WTC11 (cell line): ENCODE measurements around the gene HERPUD2. TPM values are rescaled to one million over a fixed set of nuclear protein-coding genes. Genes with fewer than 3 reads are reported as not detected.

ENCODE experiments used
- ATAC-seq: fragments of 200-7000 bp; cut with Tn5 transposase; 2 replicates; pipeline ENCODE4 v1.10.0; 2021; ENCODE audit warnings: mild to moderate bottlenecking, moderate library complexity
- CTCF ChIA-PET: fragments of 300-600 bp; sonication (Branson Sonifier 250); formaldehyde crosslinking; loops from one replicate; lab custom pipeline; 2021; ENCODE audit warnings: antibody characterized with exemption; lab: Charles Lee
- POLR2A ChIA-PET: fragments of 350-600 bp; sonication (Branson Sonifier 250); formaldehyde crosslinking; loops from one replicate; lab custom pipeline; 2021; ENCODE audit warnings: antibody characterized with exemption; lab: Charles Lee
- DNase-seq: peaks from one replicate; pipeline ENCODE4 v3.0.0; 2021; ENCODE audit warnings: low spot score
- H3K27ac Mint-ChIP-seq: 2 replicates; pipeline ENCODE4 v1.8.0; 2021; ENCODE audit warnings: mixed read lengths
- H3K27me3 Mint-ChIP-seq: 2 replicates; pipeline ENCODE4 v1.8.0; 2021; ENCODE audit warnings: low read depth, mild to moderate bottlenecking, moderate library complexity, mixed read lengths
- H3K36me3 Mint-ChIP-seq: 2 replicates; pipeline ENCODE4 v1.8.0; 2021; ENCODE audit warnings: mixed read lengths
- H3K4me1 Mint-ChIP-seq: 2 replicates; pipeline ENCODE4 v1.8.0; 2022; ENCODE audit warnings: mixed read lengths
- H3K4me3 Mint-ChIP-seq: 2 replicates; pipeline ENCODE4 v1.8.0; 2021; ENCODE audit warnings: mild to moderate bottlenecking, moderate library complexity, mixed read lengths
- H3K9me3 Mint-ChIP-seq: 2 replicates; pipeline ENCODE4 v1.8.0; 2021; ENCODE audit warnings: mixed read lengths
- CBFB ChIP-seq: sonication (generic); formaldehyde crosslinking; IDR thresholded peaks from 2 replicates; pipeline ENCODE4 v1.8.1; 2022; ENCODE audit warnings: mild to moderate bottlenecking, low read depth, missing genetic modification reagents
- CDX4 ChIP-seq: fragments of 250-450 bp; sonication (Bioruptor Pico); IDR thresholded peaks from 2 replicates; pipeline ENCODE4 v1.9.0; 2021; ENCODE audit warnings: moderate library complexity, mild to moderate bottlenecking, inconsistent platforms, borderline replicate concordance
- CREB1 ChIP-seq: sonication (generic); formaldehyde crosslinking; IDR thresholded peaks from 2 replicates; pipeline ENCODE4 v1.8.0; 2023; ENCODE audit warnings: mild to moderate bottlenecking, missing genetic modification reagents
- ESRRA ChIP-seq: sonication (generic); formaldehyde crosslinking; IDR thresholded peaks from 2 replicates; pipeline ENCODE4 v1.8.1; 2022; ENCODE audit warnings: mild to moderate bottlenecking, missing genetic modification reagents, borderline replicate concordance
- FOXK1 ChIP-seq: sonication (generic); formaldehyde crosslinking; IDR thresholded peaks from 2 replicates; pipeline ENCODE4 v1.8.0; 2022; ENCODE audit warnings: mild to moderate bottlenecking, moderate library complexity, missing genetic modification reagents
- FOXP1 ChIP-seq: sonication (generic); formaldehyde crosslinking; IDR thresholded peaks from 2 replicates; pipeline ENCODE4 v1.8.0; 2022; ENCODE audit warnings: missing genetic modification reagents, mild to moderate bottlenecking, moderate library complexity, borderline replicate concordance
- NR3C1 ChIP-seq: sonication (generic); formaldehyde crosslinking; conservative IDR thresholded peaks from 2 replicates; pipeline ENCODE4 v1.8.1; 2023; ENCODE audit warnings: low read depth, mild to moderate bottlenecking, missing genetic modification reagents
- PRDM15 ChIP-seq: sonication (generic); formaldehyde crosslinking; IDR thresholded peaks from 2 replicates; pipeline ENCODE4 v1.8.0; 2022; ENCODE audit warnings: missing genetic modification reagents
- SMAD4 ChIP-seq: sonication (generic); formaldehyde crosslinking; IDR thresholded peaks from 2 replicates; pipeline ENCODE4 v1.8.0; 2022; ENCODE audit warnings: mild to moderate bottlenecking, missing genetic modification reagents
- ZNF423 ChIP-seq: fragments of 250-450 bp; sonication (Bioruptor Pico); IDR thresholded peaks from 2 replicates; pipeline ENCODE4 v2.1.2; 2022; ENCODE audit warnings: mild to moderate bottlenecking, moderate library complexity
- total RNA-seq: library from RNA; stranded (reverse); gene quantifications from 3 replicates; pipeline ENCODE4 v1.2.3, GENCODE V29; 2021
- TF ChIP-seq, protein P1 (sequence below): sonication (generic); formaldehyde crosslinking; IDR thresholded peaks from 2 replicates; pipeline ENCODE4 v1.8.1; 2023; ENCODE audit warnings: mild to moderate bottlenecking, missing genetic modification reagents, borderline replicate concordance
- TF ChIP-seq, protein P2 (sequence below): fragments of 200-600 bp; IDR thresholded peaks from 2 replicates; pipeline ENCODE4 v1.8.0; 2022; ENCODE audit warnings: antibody characterized with exemption

Gene HERPUD2
- total RNA-seq, 1 experiment from 2014 or later = 16.2 TPM

DNA sequence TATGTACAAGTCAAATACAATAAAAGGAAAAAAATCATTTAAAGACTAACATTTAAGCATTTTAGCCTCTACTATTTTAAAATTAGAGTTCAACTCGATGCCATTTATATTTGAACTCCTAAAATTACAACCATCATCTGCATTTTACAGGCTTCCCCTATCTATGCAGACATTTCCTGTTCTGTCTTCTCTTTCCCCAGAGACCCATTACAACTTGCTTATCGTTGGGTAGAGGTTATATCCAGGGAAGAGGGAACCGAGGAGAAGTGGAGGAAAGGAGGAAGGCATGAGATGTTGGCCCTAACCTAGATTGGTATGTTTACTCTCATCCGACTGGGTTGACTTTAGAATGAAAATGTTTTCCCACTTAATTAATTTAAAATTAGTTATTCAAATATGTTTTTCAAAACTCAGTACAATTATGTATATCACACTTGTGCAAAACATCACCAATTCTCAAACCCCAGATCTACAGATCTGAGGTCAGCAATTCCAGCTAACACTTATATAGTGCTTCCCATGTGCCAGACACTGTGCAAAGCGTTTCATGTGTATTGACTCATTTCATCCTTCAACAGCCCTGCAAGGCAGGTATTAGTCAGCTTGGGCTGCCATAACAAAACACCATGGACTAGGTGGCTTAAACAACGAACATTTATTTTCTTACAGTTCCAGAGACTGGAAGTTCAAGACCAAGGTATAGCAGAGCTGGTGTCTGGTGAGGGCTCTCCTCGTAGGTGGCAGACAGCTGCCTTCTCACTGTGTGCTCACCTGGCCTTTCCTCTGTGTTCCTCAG lies 27.3 kb upstream of the HERPUD2 start (continued):
- TF ChIP-seq, protein P1, sequence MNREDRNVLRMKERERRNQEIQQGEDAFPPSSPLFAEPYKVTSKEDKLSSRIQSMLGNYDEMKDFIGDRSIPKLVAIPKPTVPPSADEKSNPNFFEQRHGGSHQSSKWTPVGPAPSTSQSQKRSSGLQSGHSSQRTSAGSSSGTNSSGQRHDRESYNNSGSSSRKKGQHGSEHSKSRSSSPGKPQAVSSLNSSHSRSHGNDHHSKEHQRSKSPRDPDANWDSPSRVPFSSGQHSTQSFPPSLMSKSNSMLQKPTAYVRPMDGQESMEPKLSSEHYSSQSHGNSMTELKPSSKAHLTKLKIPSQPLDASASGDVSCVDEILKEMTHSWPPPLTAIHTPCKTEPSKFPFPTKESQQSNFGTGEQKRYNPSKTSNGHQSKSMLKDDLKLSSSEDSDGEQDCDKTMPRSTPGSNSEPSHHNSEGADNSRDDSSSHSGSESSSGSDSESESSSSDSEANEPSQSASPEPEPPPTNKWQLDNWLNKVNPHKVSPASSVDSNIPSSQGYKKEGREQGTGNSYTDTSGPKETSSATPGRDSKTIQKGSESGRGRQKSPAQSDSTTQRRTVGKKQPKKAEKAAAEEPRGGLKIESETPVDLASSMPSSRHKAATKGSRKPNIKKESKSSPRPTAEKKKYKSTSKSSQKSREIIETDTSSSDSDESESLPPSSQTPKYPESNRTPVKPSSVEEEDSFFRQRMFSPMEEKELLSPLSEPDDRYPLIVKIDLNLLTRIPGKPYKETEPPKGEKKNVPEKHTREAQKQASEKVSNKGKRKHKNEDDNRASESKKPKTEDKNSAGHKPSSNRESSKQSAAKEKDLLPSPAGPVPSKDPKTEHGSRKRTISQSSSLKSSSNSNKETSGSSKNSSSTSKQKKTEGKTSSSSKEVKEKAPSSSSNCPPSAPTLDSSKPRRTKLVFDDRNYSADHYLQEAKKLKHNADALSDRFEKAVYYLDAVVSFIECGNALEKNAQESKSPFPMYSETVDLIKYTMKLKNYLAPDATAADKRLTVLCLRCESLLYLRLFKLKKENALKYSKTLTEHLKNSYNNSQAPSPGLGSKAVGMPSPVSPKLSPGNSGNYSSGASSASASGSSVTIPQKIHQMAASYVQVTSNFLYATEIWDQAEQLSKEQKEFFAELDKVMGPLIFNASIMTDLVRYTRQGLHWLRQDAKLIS (CRISPR knock-in tag) = no peak
- TF ChIP-seq ZNF423 (CRISPR knock-in tag) = no peak
- TF ChIP-seq CDX4 (CRISPR knock-in tag) = no peak
- TF ChIP-seq FOXP1 (CRISPR knock-in tag) = no peak
- no peak for TF ChIP-seq SMAD4 (CRISPR knock-in tag)

- Mint-ChIP-seq H3K27ac (no peak overlapping the region), H3K4me1 (no peaks in the 10 kb centered on the region), H3K4me3 (no peak overlapping the region), H3K27me3 (no peaks in the 10 kb centered on the region), H3K36me3 (no peaks in the 10 kb centered on the region), H3K9me3 (0 out of 2 replicates have a peak, but pooled peaks cover 3% of the 10 kb centered on the region)
- ATAC-seq (no peak), DNase-seq (no peak)
- TF ChIP-seq CBFB (CRISPR knock-in tag) (no peak), PRDM15 (CRISPR knock-in tag) (no peak), NR3C1 (CRISPR knock-in tag) (no peak), ESRRA (CRISPR knock-in tag) (no peak), FOXK1 (CRISPR knock-in tag) (no peak), CREB1 (CRISPR knock-in tag) (no peak), CDX4 (CRISPR knock-in tag) (no peak)
- TF ChIP-seq, protein P2, sequence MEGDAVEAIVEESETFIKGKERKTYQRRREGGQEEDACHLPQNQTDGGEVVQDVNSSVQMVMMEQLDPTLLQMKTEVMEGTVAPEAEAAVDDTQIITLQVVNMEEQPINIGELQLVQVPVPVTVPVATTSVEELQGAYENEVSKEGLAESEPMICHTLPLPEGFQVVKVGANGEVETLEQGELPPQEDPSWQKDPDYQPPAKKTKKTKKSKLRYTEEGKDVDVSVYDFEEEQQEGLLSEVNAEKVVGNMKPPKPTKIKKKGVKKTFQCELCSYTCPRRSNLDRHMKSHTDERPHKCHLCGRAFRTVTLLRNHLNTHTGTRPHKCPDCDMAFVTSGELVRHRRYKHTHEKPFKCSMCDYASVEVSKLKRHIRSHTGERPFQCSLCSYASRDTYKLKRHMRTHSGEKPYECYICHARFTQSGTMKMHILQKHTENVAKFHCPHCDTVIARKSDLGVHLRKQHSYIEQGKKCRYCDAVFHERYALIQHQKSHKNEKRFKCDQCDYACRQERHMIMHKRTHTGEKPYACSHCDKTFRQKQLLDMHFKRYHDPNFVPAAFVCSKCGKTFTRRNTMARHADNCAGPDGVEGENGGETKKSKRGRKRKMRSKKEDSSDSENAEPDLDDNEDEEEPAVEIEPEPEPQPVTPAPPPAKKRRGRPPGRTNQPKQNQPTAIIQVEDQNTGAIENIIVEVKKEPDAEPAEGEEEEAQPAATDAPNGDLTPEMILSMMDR = no peak
- ChIA-PET POLR2A (no interaction called here), CTCF (no interaction called here)
Observed at GRCh38 chr7:35721288-35721687, 26.4 kb upstream of the HERPUD2 start.
